ENCODE results near the gene TMEM39B.

DNA sequence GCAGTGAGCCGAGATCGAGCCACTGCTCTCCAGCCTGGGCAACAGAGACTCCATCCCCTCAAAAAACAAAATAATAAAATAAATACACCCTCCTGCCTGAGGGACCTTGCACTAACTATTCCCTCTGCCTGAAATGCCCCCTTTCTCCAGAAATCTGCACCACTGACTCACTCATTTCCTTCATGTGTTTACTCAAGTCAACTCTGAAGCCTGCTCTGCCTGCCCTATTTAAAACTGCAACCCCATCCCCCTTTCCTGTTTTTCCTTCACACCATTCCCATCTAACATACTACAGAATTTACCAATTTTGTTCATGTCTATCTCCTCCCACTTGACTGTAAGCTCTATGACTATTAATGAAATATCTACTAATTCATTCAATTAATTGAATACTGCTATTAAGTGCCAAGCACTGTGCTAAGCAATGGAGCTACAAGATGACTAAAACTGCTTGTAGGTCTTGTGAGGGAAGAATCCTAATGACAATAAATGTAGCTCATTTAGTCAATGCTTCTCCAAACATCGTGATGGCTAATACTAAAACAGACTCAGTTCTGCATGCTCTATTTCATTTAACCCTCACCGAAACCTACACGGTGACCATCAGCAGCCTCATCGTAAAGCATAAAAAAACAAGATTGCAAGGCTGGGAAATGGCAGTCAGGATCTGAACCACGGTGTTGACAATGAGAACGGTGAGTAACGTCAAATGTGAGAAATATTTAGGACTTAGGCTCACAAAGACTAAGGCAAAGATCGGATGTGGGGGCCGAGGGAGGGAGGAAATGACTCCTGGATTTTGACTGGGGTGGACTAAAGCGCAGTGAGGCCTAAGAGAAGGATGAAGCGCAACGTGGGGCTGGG is 749 bp upstream of the TMEM39B start:
- TF ChIP-seq CTCF (IDR thresholded peaks at IDR 0.05; ENCODE audit: low read length) (no peak), EZH2 (IDR thresholded peaks at IDR 0.05; ENCODE audit: borderline replicate concordance, low read length) (no peak)
